ENCODE results near the gene FBXW5. TPM values are rescaled to one million over a fixed set of nuclear protein-coding genes. Genes with fewer than 3 reads are reported as not detected.

Gene FBXW5
- total RNA-seq, 2 experiments from 2014 or later = 81.2 to 82.1 TPM

GRCh38 chr9:136928591-136928990 is 15.9 kb downstream of the FBXW5 start:
- POLR2A ChIA-PET = no interaction called here
- CTCF ChIA-PET = no interaction called here

DNA sequence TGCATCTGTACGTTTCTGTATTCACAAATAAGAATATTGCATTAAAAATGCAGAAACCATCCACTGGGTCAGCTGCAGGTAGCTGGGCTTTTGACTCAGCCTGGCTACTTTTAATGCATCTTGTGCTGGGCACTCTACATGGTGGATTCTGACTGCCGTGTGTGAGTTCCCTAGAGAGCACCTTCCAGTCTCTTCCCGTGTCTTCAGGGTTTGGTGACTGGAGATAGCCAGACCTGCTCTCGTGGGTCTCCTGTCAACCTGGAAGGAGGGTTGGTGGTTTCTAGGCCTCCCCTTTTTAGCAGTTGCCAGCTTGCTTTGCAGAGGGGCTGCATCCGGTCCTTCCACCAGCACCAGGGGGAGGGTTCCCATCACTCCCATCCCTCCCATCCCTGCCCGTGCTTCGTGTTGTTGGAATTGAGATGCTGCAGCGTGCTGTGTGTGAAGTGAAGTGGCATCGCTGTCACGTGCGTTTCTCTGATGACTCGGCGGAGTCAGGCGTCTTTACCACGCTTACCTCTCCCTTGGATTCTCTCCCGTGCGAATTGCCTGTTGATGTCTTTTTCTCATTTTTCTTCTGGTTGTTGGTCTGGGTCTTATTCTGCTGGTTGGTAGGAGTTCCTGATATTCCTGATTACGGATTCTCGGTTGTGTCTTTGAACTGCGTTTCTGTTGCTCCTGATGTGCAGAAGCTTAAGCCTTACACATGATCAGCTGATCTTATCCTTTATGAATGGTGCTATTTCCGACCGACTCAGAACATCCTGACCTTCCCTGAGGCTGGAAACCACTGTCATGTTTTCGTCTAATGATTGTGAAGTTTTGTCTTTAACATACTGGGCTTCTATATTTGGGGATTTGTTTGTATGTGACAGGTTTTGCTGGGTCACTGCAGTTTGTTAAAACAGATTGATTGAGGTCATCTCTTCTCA is 16.9 kb downstream of the FBXW5 start:
- ChIA-PET POLR2A (no interaction called here), CTCF (interaction anchor here (0.9 to 1.4 kb wide), 2 partner anchors 26 to 41 kb away, joined by 3 read pairs; partner anchors contain the start of gene TRAF2)

- ChIA-PET POLR2A (no interaction called here), CTCF (interaction anchor here (0.9 to 1.4 kb wide), 3 partner anchors 10 to 40 kb away, joined by 3 to 4 read pairs (median 3); partner anchors contain the start of gene TRAF2)
Measured at GRCh38 chr9:136926749-136927148, 17.8 kb downstream of the FBXW5 start.

DNA sequence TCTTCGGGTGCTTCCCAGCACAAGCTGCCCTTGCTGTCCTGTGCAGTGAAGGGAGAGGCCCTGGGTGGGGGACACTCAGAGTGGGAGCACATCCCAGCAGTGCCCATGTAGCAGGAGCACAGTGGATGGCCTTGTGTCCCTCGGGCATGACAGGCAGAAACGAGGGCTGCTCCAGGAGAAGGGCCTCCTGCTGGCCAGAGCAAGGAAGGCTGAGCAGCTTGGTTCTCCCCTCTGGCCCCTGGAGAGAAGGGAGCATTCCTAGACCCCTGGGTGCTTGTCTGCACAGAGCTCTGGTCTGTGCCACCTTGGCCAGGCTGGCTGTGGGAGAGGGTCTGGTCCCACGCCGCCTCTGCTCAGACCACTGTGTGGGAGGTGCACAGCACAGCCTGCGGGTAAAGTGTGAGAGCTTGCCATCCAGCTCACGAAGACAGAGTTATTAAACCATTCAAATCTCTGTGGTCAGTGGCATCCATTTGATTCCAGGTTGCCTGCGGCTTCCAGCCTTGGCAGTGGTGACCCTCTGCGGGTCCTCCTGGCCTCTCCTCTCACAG is 18.3 kb downstream of the FBXW5 start:
- CTCF ChIA-PET = interaction anchor here (1.1 to 1.4 kb wide), 2 partner anchors 11 to 25 kb away, joined by 3 to 4 read pairs; no protein-coding TSS in a partner anchor
- POLR2A ChIA-PET = no interaction called here

DNA sequence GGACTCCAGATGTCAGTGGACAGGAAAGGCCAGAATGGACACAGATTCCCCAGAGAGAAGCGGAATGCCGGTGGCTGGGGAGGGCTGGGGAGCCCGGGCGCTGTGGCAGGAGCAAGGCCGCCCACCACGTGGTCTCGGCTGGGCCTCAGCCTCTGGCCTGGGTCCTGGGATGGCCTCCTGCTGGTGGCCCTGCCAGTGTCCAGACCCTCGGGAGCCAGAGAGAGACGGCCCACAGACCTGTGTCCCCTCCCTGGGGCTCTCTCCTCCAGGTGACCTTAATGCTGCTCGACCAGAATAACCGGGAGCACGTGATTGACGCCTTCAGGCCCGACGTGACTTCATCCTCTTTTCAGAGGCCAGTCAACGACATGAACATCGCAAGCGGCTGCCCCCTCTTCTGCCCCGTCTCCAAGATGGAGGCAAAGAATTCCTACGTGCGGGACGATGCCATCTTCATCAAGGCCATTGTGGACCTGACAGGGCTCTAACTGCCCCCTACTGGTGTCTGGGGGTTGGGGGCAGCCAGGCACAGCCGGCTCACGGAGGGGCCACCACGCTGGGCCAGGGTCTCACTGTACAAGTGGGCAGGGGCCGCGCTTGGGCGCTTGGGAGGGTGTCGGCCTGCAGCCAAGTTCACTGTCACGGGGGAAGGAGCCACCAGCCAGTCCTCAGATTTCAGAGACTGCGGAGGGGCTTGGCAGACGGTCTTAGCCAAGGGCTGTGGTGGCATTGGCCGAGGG is 19.0 kb downstream of the FBXW5 start:
- ChIA-PET CTCF (interaction anchor here (0.9 to 1.1 kb wide), 2 partner anchors 11 to 23 kb away, joined by 3 to 4 read pairs; no protein-coding TSS in a partner anchor), POLR2A (no interaction called here)

GRCh38 chr9:136923881-136924280 is 20.7 kb downstream of the FBXW5 start:
- ChIA-PET POLR2A (no interaction called here), CTCF (no interaction called here)

DNA sequence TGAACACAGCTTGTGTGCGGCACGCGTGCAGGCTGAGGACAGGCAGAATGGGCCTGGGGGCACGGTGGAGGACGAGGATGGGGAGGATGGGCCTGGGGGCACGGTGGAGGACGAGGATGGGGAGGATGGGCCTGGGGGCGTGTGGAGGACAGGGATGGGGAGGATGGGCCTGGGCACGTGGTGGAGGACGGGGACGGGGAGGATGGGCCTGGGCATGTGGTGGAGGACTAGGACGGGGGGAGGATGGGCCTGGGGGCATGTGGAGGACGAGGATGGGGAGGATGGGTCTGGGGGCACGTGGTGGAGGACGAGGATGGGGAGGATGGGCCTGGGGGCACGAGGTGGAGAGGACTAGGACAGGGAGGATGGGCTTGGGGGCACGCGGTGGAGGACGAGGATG is 22.0 kb downstream of the FBXW5 start:
- ChIA-PET CTCF (no interaction called here), POLR2A (no interaction called here)

DNA sequence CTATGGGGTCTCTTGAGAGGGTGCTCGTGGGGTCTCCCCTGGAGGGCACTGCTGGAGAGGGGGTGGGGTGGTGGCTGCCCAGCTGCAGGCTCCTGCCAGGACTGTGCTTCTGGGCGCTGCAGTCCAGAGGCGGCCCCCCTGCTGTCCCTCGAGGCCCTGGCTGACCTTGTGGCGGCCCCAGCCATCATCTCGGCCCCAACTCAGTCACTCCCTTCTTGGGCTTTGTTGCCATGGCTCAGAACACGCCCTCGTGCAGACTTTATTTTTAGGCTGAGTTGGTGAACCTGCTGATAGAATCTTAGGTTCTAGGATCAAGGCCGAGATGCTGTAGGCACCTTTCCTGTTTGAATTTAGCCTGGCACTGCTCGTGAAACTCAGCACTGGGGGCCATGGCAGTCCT is 22.8 kb downstream of the FBXW5 start:
- ChIA-PET POLR2A (no interaction called here), CTCF (interaction anchor here (0.8 to 1.6 kb wide), 3 partner anchors 23 to 108 kb away, joined by 3 read pairs; no protein-coding TSS in a partner anchor)

- CTCF ChIA-PET = interaction anchor here (0.8 to 1.6 kb wide), 3 partner anchors 22 to 108 kb away, joined by 3 read pairs; no protein-coding TSS in a partner anchor
Measured at GRCh38 chr9:136921307-136921706, 23.2 kb downstream of the FBXW5 start.

DNA sequence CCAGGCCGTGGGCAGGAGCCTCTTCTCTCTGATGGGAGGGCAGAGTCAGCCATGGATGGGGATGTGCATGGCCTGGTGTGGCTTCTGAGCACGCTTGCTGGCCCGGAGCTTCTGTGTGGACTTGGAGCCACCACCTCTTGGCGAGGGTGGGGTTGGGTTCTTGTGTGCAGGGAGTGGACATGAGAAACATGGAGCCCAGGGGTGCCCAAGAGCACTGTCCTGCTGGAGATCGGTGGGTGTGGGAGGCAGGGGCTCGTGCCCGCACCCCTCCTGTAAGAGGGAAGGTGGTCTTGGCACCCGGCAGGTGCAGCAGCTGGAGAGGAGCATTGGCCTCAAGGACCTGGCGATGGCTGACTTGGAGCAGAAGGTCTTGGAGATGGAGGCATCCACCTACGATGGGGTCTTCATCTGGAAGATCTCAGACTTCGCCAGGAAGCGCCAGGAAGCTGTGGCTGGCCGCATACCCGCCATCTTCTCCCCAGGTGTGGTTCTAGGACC is 23.8 kb downstream of the FBXW5 start:
- POLR2A ChIA-PET = no interaction called here
- CTCF ChIA-PET = interaction anchor here (0.8 to 1.7 kb wide), 4 partner anchors 19 to 109 kb away, joined by 3 to 4 read pairs (median 3); no protein-coding TSS in a partner anchor

More at GRCh38 chr9:136921307-136921706, 23.2 kb downstream of the FBXW5 start:
- POLR2A ChIA-PET = no interaction called here

DNA sequence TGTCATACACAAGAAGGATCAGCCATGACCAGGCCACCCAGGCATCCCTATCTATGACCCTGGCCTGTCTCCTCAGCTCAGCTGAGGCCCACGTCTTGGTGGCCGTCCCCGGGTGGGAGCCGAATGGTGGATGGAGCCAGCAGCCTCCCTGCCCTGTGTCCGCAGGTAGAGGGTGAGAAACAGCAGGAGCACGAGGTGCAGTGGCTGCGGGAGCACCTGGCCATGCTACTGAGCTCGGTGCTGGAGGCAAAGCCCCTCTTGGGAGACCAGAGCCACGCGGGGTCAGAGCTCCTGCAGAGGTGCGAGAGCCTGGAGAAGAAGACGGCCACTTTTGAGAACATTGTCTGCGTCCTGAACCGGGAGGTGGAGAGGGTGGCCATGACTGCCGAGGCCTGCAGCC is 24.5 kb downstream of the FBXW5 start:
- CTCF ChIA-PET = interaction anchor here (1.6 to 1.7 kb wide), 2 partner anchors 18 to 27 kb away, joined by 3 to 4 read pairs; no protein-coding TSS in a partner anchor
- POLR2A ChIA-PET = no interaction called here

- POLR2A ChIA-PET = no interaction called here
Measured at GRCh38 chr9:136917902-136918301, 26.6 kb downstream of the FBXW5 start.

GRCh38 chr9:136916330-136917184 is 28.0 kb downstream of the FBXW5 start:
- CTCF ChIA-PET = interaction anchor here (0.7 kb wide), 1 partner anchor 28 kb away, joined by 3 read pairs; the partner anchor contains the start of genes C8G and FBXW5
- POLR2A ChIA-PET = no interaction called here

More at GRCh38 chr9:136917902-136918301, 26.6 kb downstream of the FBXW5 start:
- CTCF ChIA-PET = no interaction called here

- ChIA-PET CTCF (no interaction called here), POLR2A (no interaction called here)
Measured at GRCh38 chr9:136915632-136916329, 28.8 kb downstream of the FBXW5 start.

- ChIA-PET CTCF (interaction anchor here (0.7 to 1.5 kb wide), 2 partner anchors 11 to 31 kb away, joined by 3 to 4 read pairs; partner anchors contain the start of gene C8G), POLR2A (no interaction called here)
Measured at GRCh38 chr9:136913701-136914438, 30.7 kb downstream of the FBXW5 start.

DNA sequence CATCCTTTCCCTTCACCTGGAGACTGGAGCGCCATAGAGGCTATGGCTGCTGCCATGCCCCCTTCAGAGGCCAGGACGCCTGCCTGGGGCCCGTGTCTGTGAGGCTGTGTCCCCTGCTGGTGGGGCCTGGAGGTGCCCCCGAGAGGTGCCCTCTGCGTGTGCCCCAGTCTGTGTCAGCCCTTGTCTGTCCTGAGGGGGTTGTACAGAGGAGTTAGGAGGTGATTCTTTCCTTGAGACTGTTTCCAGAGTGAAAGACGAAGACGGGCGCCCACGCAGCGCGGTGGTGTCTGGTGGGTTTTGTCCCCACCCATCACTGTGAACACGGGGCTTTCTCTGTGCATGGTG is 33.7 kb downstream of the FBXW5 start:
- ChIA-PET CTCF (interaction anchor here (0.7 to 1.0 kb wide), 3 partner anchors 9 to 235 kb away, joined by 3 to 4 read pairs (median 3); partner anchors contain the start of gene AJM1), POLR2A (no interaction called here)

GRCh38 chr9:136910197-136910900 is 34.2 kb downstream of the FBXW5 start:
- ChIA-PET POLR2A (no interaction called here), CTCF (interaction anchor here (0.6 to 1.0 kb wide), 3 partner anchors 8 to 185 kb away, joined by 3 to 4 read pairs (median 3); partner anchors contain the start of gene AJM1)

Measured in activated CD8-positive, alpha-beta memory T cell treated with anti-CD3 and anti-CD28 coated beads for 36 hours (primary cell).